Activated T-cell treated with anti-CD3 and anti-CD28 coated beads, Interleukin-2, amount 50 U/mL, for 72 hours (primary cell): ENCODE measurements around the gene BTBD9. TPM values are rescaled to one million over a fixed set of nuclear protein-coding genes. Genes with fewer than 3 reads are reported as not detected.
A peak's percentile ranks its signal among the peaks of the same experiment; 100 is the strongest.

ENCODE experiments used
- ATAC-seq, 2 donors: fragments of 150-1000 bp; cut with Tn5 transposase; replicated peaks in 1 of 2; 2 replicates each; pipeline ENCODE4 v1.10.0; 2021; ENCODE audit warnings: moderate library complexity in 2 of 2, mild to moderate bottlenecking in 1 of 2
- DNase-seq, 2 donors: peaks; one replicate each; pipeline ENCODE4 v3.0.0; 2021 to 2022; ENCODE audit warnings: mixed read lengths in 1 of 2
- H3K27ac Mint-ChIP-seq: one replicate; pipeline ENCODE4 v1.8.0; 2022; ENCODE audit warnings: mild to moderate bottlenecking, moderate library complexity, mixed read lengths
- H3K27me3 Mint-ChIP-seq: one replicate; pipeline ENCODE4 v1.8.0; 2022; ENCODE audit warnings: low read depth, mixed read lengths
- H3K36me3 Mint-ChIP-seq, 2 donors: one replicate each; pipeline ENCODE4 v1.8.0; 2022; ENCODE audit warnings: mixed read lengths in 2 of 2, mild to moderate bottlenecking in 1 of 2; ENCODE audit not compliant: insufficient read depth in 2 of 2
- H3K4me1 Mint-ChIP-seq: one replicate; pipeline ENCODE4 v1.8.0; 2022; ENCODE audit warnings: low read depth, mixed read lengths
- H3K4me3 Mint-ChIP-seq, 2 donors: one replicate each; pipeline ENCODE4 v1.8.0; 2022; ENCODE audit warnings: mild to moderate bottlenecking in 2 of 2, mixed read lengths in 2 of 2, moderate library complexity in 2 of 2
- H3K9me3 Mint-ChIP-seq, 2 donors: one replicate each; pipeline ENCODE4 v1.8.0; 2022; ENCODE audit warnings: mixed read lengths in 2 of 2
- total RNA-seq, 2 donors: library from RNA; stranded (reverse); gene quantifications; one replicate each; pipeline ENCODE4 v1.2.3, GENCODE V29; 2022

BTBD9 gene
- total RNA-seq, 2 donors from 2014 or later, result 19.8 to 24.9 TPM

- ATAC-seq (no peak), DNase-seq (no peak)
- Mint-ChIP-seq H3K27me3 (no peaks in the 10 kb centered on the region), H3K4me3 (no peak overlapping the region), H3K9me3 (no peaks in the 10 kb centered on the region), H3K4me1 (peaks cover 9% of the 10 kb centered on the region), H3K27ac (no peak overlapping the region), H3K36me3 (no peaks in the 10 kb centered on the region)
These were observed 35.8 kb downstream of the BTBD9 start for GRCh38 chr6:38603966-38604365.

DNA sequence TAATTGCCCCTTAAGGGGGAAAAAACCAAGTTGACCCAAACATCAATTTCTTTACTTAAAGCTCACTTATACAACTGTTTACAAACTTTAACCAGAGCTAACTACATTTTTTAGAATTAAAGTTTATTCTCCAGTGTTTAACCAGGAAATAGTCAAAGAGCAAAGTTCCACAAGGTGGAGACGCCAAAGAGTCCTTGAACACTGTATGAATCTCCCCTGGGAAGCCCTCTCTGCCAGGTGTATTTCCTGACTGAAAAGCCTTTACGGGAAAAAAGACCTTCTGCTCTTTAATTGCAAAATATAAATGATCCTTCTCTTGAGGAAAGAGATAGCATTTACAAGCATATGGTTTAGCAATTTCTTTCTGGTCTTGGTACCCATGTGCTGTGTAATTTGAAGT lies 36.2 kb downstream of the BTBD9 start:
- Mint-ChIP-seq H3K9me3 (no peaks in the 10 kb centered on the region), H3K4me1 (peaks cover 6% of the 10 kb centered on the region), H3K27me3 (no peaks in the 10 kb centered on the region), H3K27ac (no peak overlapping the region), H3K36me3 (no peaks in the 10 kb centered on the region), H3K4me3 (no peak overlapping the region)
- ATAC-seq, result no peak
- DNase-seq, result no peak

DNA sequence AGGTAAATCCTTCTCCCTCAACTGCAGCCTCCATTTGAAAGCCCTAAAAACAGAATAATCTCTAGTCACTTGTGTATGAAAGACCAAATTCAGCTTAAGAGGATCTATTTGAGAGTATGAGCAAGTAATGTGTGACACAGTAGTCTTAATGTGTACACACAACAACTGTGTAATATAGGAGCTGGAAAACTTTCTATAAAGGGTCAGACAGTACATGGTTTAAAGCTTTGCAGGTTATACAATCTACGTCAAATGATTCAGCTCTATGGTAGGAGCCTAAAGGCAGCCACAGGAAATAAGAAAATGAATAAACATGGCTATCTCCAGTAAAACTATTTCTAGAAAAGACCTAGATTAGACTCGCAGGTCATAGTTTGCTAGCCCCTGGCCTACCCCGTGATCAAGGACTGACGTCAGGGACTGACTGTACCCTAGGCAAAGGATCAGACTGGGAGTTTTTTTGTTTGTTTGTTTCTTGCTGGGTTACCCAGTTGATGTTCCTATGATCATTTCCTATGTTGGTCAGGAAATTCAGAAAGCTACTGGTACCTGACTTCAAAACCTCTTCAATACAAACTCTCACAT lies 39.7 kb downstream of the BTBD9 start:
- peaks cover 6% of the 10 kb centered on the region for H3K4me1 Mint-ChIP-seq
- no peaks in the 10 kb centered on the region for H3K27me3 Mint-ChIP-seq
- H3K27ac Mint-ChIP-seq, result no peak overlapping the region
- no peaks in the 10 kb centered on the region for H3K36me3 Mint-ChIP-seq
- DNase-seq (no peak), ATAC-seq (peak in 1 of 2 donors; percentile 25)
- no peak overlapping the region for H3K4me3 Mint-ChIP-seq
- no peaks in the 10 kb centered on the region for H3K9me3 Mint-ChIP-seq

GRCh38 chr6:38599261-38599660 lies 40.5 kb downstream of the BTBD9 start:
- H3K27ac Mint-ChIP-seq, result no peak overlapping the region
- no peaks in the 10 kb centered on the region for H3K36me3 Mint-ChIP-seq
- H3K4me1 Mint-ChIP-seq, result peaks cover 12% of the 10 kb centered on the region
- ATAC-seq (no peak), DNase-seq (no peak)
- H3K4me3 Mint-ChIP-seq, result no peak overlapping the region
- no peaks in the 10 kb centered on the region for H3K27me3 Mint-ChIP-seq
- H3K9me3 Mint-ChIP-seq, result no peaks in the 10 kb centered on the region

DNA sequence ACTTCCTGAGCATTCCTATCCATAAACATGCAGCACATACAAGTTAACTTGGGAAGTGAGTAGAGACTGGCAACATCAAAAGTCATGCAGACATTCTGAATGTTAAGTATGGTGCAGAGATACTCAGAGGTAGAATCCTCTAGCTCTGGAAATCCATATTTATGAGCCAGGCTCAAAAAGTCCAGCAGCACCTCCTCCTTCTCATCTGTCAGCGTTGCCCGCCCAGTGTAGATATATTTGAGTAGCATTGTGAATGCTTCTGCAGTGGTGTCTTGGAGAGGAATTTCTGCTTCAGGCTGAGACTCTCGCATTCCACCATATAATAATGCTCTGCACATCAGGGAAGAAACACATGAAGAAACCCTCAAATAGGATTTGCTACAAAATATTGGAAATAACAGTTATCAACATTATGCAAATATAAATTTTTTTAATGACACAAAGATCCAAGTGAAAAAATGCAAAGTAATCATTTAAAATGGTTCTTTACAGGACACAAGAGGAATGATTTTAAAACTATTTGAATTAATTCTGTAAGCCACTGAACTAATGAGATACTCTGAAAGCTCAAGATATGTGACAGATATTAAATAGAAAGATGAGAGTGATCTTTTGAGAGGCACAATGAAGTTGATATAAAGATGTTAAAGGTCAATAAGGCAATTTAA lies 45.6 kb downstream of the BTBD9 start:
- Mint-ChIP-seq H3K4me1 (peaks cover 30% of the 10 kb centered on the region), H3K27me3 (no peaks in the 10 kb centered on the region), H3K27ac (peak overlapping the region; percentile 96), H3K9me3 (no peaks in the 10 kb centered on the region), H3K4me3 (peak overlapping the region in 1 of 2 donors; percentile 66), H3K36me3 (peaks cover 0 to 7% of the 10 kb centered on the region in 2 donors)
- no peak for DNase-seq
- ATAC-seq, result no peak

DNA sequence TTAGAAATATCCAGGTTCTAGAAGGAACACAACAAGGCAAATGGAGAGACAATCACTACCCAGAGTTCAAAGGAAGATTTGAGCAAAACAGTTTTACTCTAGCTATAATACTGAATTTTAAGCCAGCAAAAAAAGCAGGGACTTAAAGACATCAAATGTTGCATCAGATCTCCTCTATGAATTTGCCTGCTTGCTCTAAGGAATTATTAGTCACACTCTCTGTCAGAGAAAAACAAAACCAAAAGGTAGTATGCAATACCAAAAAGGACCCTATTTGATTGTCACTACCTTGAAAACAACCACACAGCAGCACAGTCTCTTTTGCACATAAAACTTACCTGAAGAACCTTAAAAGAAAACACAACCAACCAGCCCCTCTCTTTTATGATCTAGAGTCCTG lies 46.3 kb downstream of the BTBD9 start:
- peak overlapping the region; percentile 96 for H3K27ac Mint-ChIP-seq
- ATAC-seq, result peak; percentile 84 to 86
- no peaks in the 10 kb centered on the region for H3K27me3 Mint-ChIP-seq
- H3K36me3 Mint-ChIP-seq, result peaks cover 0 to 7% of the 10 kb centered on the region in 2 donors
- peaks cover 30% of the 10 kb centered on the region for H3K4me1 Mint-ChIP-seq
- no peaks in the 10 kb centered on the region for H3K9me3 Mint-ChIP-seq
- H3K4me3 Mint-ChIP-seq, result peak overlapping the region; percentile 52 to 66
- no peak for DNase-seq

DNA sequence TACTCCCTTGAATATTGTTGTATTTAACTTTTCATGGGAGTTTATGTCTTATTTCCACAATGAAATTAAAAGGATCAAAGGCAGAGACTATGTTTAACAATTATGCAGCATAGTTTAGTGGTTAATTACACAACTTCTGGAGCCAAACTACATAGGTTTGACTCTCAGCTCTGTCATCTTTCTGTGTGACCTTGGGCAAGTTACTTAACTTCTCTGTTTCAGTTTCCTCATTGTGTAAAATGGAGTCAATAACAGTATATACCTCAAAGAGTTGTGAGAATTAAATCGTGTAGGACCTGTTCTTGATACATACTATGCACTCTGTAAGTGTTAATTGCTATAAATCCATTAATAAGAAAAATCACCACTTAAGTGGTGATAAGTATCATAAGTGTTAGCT lies 48.3 kb downstream of the BTBD9 start:
- no peak overlapping the region for H3K27ac Mint-ChIP-seq
- DNase-seq (no peak), ATAC-seq (no peak)
- no peaks in the 10 kb centered on the region for H3K27me3 Mint-ChIP-seq
- H3K4me1 Mint-ChIP-seq, result peaks cover 30% of the 10 kb centered on the region
- H3K9me3 Mint-ChIP-seq, result no peaks in the 10 kb centered on the region
- H3K36me3 Mint-ChIP-seq, result peaks cover 0 to 7% of the 10 kb centered on the region in 2 donors
- H3K4me3 Mint-ChIP-seq, result no peak overlapping the region

DNA sequence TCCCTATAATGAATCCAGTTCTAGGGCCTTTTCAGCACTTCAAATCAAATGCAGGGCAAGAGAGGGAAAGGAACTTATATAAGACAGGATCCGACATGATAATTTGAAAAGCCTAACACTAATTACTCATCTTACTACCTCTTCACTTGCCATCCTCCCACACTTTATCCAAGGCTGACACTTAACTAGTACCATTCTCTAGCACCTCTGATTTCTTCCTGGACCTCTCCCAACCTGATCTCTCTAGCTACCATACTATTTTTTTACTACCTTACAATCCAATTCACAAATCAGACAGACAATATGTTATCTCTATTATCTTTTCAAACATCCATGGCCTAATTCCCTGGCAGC lies 50.4 kb downstream of the BTBD9 start:
- DNase-seq, result no peak
- ATAC-seq, result peak; percentile 33 to 38
- Mint-ChIP-seq H3K4me1 (peaks cover 29% of the 10 kb centered on the region), H3K36me3 (peaks cover 0 to 9% of the 10 kb centered on the region in 2 donors), H3K9me3 (no peaks in the 10 kb centered on the region), H3K27ac (no peak overlapping the region), H3K27me3 (no peaks in the 10 kb centered on the region), H3K4me3 (no peak overlapping the region)

DNA sequence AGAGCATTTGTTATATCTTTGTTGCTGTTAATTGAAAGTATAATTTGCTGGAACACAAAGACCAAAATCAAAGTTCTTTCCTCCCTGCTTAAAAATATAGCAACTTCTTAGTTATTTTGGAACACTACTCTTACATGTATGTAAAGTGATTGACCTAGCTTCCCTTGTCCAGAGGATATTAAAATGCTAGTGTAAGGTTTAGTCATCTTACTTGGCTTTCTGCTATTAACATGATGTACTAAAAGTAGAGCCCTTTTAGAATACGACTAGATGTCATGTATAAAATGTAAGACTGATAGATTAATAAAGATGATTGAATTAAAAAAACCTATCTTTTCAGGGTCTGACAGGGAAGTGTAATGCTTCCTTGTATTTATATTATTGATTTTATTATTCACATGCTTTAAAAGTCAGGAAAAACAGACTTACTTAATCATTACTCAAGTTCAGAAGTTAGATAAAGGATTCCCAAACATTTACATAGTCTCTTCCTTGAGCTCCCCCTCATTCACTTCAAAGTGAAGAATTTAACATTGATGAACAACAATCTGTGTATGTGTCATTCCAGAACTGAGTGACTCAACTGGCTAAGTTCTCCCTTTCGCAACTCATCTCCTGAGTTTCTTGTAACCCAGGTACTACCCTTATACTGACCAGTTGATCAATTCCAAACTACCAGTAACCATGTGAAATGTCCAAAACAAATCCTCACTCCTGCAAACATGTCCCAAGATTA lies 50.9 kb downstream of the BTBD9 start:
- Mint-ChIP-seq H3K4me3 (no peak overlapping the region), H3K27me3 (no peaks in the 10 kb centered on the region), H3K27ac (peak overlapping the region; percentile 25), H3K36me3 (peaks cover 0 to 9% of the 10 kb centered on the region in 2 donors), H3K9me3 (no peaks in the 10 kb centered on the region), H3K4me1 (peaks cover 26% of the 10 kb centered on the region)
- ATAC-seq (peak; percentile 73 to 86), DNase-seq (peak in 1 of 2 donors; percentile 13)

DNA sequence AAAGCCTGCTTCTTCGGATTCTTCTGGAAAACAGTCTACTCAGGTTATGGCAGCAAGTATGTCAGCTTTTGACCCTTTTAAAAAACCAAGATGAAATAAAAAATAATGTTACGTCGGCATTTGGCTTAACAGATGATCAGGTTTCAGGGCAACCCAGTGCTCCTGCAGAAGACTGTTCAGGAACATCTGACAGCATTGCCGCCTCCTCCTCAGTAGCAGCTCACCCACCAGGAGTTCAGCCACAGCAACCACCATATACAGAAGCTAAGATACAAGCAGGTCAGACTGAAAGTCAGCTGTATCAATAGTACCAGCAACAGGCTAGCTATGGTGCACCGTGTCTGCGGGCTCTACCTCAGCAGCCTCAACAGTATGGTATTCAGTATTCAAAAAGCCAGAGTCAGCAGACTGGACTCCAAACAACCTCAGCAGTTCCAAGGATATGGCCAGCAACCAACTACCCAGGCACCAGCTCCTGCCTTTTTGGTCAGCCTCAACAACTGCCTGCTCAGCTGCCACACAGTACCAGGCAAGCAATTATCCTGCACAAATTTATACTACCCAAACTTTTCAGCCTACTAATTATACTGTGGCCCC lies 51.9 kb downstream of the BTBD9 start:
- DNase-seq (no peak), ATAC-seq (no peak)
- no peaks in the 10 kb centered on the region for H3K27me3 Mint-ChIP-seq
- H3K36me3 Mint-ChIP-seq, result peaks cover 0 to 9% of the 10 kb centered on the region in 2 donors
- no peak overlapping the region for H3K4me3 Mint-ChIP-seq
- peaks cover 26% of the 10 kb centered on the region for H3K4me1 Mint-ChIP-seq
- peak overlapping the region; percentile 25 for H3K27ac Mint-ChIP-seq
- no peaks in the 10 kb centered on the region for H3K9me3 Mint-ChIP-seq

DNA sequence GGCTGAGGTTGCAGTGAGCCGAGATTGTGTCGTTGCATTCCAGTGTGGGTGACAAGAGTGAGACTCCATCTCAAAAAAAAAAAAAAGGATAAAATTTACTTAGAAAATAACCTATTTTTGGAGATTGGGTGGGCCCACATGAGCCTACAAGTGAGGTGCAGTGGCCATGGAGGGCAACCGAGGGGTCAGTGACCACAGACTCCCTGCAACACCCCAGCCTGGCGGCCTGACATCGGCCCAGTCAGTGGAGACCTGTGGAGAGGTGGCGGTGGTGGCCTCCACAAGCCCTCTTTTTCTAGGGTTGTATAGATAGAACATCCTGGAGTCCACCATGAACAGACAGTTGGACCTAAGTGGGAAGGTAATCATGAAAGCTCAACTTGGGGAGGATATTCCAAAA lies 52.7 kb downstream of the BTBD9 start:
- Mint-ChIP-seq H3K36me3 (peaks cover 0 to 6% of the 10 kb centered on the region in 2 donors), H3K27me3 (no peaks in the 10 kb centered on the region), H3K27ac (no peak overlapping the region), H3K4me3 (no peak overlapping the region), H3K9me3 (no peaks in the 10 kb centered on the region), H3K4me1 (peaks cover 17% of the 10 kb centered on the region)
- no peak for ATAC-seq
- no peak for DNase-seq

- no peak for DNase-seq
- H3K36me3 Mint-ChIP-seq, result peaks cover 0 to 2% of the 10 kb centered on the region in 2 donors
- no peak for ATAC-seq
- H3K27ac Mint-ChIP-seq, result no peak overlapping the region
- no peaks in the 10 kb centered on the region for H3K9me3 Mint-ChIP-seq
- H3K4me1 Mint-ChIP-seq, result peaks cover 16% of the 10 kb centered on the region
- H3K27me3 Mint-ChIP-seq, result no peaks in the 10 kb centered on the region
- H3K4me3 Mint-ChIP-seq, result no peak overlapping the region
These were observed 55.0 kb downstream of the BTBD9 start for GRCh38 chr6:38584731-38585130.

DNA sequence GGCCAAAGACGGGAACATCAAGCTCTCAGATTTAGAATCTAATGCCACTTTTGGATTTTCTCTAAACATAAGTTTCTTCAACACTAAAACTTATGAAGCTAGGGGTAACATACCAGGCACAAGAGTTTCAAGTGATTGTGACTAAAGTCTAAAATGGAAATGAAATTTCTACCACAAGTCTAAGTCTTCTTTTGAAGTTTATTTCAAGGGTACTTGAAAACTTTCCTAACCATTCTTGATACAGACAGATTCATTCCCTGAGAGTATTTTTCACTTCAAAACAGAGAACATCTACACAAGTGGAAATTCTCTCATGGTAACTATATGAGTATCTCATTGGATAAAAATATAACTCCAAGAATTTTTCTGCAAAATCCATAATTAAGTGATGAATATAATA lies 56.2 kb downstream of the BTBD9 start:
- no peaks in the 10 kb centered on the region for H3K27me3 Mint-ChIP-seq
- H3K9me3 Mint-ChIP-seq, result no peaks in the 10 kb centered on the region
- no peak for DNase-seq
- no peak overlapping the region for H3K27ac Mint-ChIP-seq
- H3K4me3 Mint-ChIP-seq, result peak overlapping the region in 1 of 2 donors; percentile 40
- ATAC-seq, result no peak
- H3K4me1 Mint-ChIP-seq, result peaks cover 24% of the 10 kb centered on the region
- H3K36me3 Mint-ChIP-seq, result peaks cover 0 to 2% of the 10 kb centered on the region in 2 donors
